ACHN (cell line): ENCODE data around the gene PLCD1.
"Not testable (repeated sequence)": the region's sequence is repeated elsewhere in the genome, so short reads cannot be mapped to it uniquely, and the experiment has no call there.

Experiments used
- DNase-seq: peaks from one replicate; pipeline ENCODE4 v3.0.0-alpha.2; 2015
- in situ Hi-C: cut with HindIII; loops from 2 replicates; pipeline ENCODE4 v1.10.0; 2017; ENCODE audit warnings: low sequenced_read_pairs, low pct_ligation_motif_present, low pct_unique_long_range_greater_than_20kb

Gene PLCD1

DNA sequence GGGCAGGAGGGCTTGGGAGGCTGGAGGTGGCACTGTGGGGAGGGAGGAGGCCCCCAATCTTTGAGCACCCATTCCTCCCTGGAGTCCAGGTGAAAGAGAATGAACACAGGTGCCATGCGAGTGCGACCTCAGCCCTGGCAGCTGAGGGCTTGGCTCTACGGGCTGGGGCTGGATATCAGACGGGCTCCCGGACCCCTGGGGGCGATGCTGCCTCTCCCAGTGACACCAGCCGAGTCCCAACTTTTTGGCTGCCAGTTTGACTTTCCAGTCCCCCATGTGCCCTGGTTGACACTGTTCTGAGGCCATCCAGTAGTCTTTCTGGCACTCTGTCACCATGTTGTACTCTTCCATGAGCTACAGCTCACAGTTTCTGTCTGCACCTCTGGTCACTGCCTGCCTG, 37.6 kb downstream of the PLCD1 start:
- no peak for DNase-seq
- in situ Hi-C loops: no loop called here

DNA sequence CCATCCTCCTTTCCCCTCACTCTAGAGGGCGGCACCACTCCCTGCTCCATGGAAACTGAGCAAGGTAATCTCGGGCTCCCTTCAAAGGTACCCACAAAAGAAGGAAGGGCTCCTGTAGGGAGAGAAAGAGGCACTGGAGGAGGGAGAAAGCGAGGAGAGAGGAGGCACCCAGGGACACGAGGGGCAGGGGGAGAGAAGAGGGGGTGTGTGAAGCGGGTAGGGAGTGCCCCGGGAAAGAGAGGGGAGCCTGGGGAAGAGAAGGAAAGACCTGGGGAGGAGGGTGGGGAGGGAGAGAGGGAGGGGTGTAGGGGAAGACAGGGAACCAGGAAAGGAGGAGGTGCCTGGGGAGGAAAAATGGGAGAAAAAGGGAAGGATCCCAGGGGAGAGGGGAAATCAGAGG, 38.3 kb downstream of the PLCD1 start:
- in situ Hi-C loops: no loop called here
- no peak for DNase-seq

DNA sequence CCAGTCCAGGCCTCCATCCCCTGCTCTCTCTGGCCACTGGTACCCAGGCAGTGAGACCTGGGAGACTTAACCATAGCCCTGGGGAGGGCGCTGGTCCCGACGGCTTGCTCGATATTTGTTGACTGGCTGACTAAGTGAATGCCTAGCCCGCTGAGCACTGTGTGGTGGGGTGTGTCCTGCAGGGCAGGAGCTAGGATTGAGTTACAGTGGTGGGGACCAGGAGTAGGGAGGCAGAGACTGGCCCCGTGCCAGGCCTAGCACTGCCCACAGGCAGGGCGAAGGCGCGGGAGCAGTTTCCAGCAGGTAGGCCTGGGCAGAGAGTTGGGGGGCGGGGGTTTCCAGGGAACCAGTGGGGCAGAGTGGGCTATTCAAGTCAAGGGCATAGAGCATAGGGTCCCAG, 38.9 kb downstream of the PLCD1 start, which contains the start of gene VILL:
Gene VILL, plus strand, starts transcription at position 260 of the 400 bp plus-strand sequence. CDS start 2,887 bp downstream, outside the sequence.
- DNase-seq: no peak
- in situ Hi-C loops: no loop called here

DNA sequence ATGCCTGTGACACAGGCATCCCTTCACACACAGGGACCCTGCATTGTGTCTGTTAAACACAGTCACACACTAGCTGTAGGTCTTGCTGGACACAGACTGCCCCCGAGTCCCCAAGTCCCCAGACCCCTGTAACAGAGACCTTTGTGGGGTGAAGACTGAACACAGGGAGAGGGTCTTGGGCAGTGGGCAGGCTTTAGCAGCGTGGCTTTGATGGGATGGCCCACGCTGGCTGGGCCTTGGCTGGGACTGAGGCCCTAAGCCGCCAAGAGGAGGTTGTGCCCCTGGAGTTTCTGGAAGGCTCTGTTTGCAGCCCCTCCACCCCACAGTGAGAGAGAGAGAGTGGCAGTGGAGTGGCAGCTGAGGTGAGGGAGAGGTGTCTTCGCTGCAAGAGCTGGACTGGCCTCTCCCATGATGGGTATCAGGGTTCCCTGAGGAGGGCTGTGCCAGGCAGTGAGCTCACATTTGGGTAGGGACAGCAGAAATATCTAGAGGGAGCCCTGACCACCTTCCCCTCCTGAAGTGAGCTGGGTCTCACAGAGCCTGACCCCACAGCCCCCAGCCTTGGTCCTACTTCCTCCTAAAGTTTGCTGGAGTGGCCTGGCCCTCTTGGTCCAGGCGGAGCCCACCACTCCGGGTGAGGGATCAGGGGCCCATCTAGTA, 39.5 kb downstream of the PLCD1 start:
- no peak for DNase-seq
- in situ Hi-C loops: no loop called here

GRCh38 chr3:37988931-37989525, 40.4 kb downstream of the PLCD1 start:
- in situ Hi-C loops: no loop called here
- no peak for DNase-seq

GRCh38 chr3:37988376-37988775, 41.1 kb downstream of the PLCD1 start:
- DNase-seq, in situ Hi-C loops: not testable (repeated sequence)

- in situ Hi-C loops: no loop called here
- no peak for DNase-seq
Observed at GRCh38 chr3:37987751-37988179, 41.7 kb downstream of the PLCD1 start.

- no peak for DNase-seq
- in situ Hi-C loops: no loop called here
Observed at GRCh38 chr3:37987315-37987697, 42.1 kb downstream of the PLCD1 start.

- in situ Hi-C loops: no loop called here
- no peak for DNase-seq
Observed at GRCh38 chr3:37986479-37987314, 42.7 kb downstream of the PLCD1 start.

DNA sequence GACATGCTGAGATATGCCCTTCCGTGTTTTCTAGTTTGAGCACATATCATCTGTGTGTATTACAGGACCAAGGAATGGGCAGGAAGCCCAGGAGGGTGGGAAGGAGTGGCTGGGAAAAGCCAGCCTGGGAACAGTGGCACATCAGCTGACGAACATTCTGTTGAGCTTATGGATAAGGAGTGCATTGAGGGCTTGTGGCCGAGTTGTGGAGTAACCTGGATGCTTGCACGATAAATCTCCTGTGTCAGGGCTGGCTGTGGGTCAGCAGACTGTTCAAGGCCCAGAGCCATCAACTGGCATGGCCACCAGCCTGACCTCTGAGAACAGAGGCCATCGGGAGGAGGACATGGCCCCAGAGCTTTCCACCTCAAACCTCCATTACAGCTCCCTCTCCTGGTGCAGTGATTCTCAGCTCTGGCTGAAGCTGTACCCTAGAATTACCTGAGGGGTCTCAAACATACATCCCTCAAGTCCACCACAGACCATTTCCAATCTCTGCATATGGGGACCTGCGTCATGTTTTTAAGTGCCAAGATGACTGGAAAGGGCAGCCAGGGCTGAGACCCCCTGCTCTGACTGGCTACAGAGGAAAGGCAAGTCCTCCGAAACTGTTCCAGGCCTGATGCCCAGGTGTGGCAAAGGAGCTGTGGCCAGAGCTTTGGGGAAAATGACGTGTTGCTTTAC, 43.7 kb downstream of the PLCD1 start:
- in situ Hi-C loops: no loop called here
- DNase-seq: no peak

DNA sequence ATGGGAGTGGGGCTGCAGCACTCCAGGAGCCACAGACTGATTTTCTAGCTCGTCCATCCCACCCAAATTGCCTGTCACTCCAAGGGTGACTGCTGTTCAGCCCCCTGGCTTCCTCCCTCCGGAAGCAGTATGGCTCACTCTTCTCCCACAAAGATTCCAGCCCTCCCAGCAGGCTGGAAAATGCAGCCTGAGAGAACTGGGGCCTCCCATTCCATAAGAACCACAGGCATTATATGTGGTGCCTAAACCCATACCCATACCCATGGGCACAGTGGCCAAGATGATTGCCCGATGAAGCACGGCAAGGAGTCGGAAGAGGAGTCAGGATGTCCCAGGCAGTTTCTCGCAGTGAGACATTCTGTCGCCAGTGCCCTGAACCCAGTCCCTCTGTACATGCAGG, 44.8 kb downstream of the PLCD1 start:
- DNase-seq: no peak
- in situ Hi-C loops: no loop called here

DNA sequence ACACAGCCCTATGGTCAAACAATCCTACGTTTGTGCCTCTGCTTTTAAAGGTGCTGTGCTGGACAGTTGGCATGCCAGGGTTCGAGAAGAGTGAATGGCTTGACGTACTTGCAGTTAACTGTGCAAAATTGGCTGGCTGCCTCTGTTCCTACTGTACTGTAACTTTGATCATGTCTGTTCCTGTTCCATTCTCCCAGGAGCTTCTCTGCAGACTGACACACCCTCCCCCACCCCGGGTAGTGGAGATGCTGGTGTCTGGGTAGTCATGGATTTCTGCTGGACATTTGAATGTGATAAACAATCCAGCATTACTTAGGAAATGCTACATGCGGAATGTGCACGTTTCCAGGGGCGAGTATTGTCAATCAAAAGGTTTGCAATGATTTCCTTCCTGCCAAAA, 45.4 kb downstream of the PLCD1 start:
- in situ Hi-C loops: no loop called here
- DNase-seq: no peak

DNA sequence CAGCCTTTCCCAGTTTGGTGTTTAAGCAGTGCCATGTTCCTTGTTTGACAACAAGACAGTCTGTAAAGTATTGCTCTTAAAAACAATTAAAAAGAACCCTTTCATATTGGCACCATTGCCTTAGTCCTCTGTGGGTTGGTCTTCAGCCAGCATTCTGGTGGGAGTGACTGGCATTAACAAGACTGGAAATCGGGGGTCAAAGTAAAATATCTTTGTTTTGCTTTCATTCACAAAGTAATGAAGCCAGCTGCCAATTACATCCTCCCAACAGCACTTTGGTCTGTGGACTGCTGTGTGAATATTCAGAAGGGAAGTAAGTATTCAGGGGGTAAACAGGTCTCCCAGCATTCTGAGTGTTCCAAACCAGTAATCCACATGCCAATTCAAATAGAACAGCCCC, 47.1 kb downstream of the PLCD1 start:
- in situ Hi-C loops: no loop called here
- DNase-seq: no peak

GRCh38 chr3:37981348-37981664, 48.1 kb downstream of the PLCD1 start:
- no peak for DNase-seq
- in situ Hi-C loops: no loop called here

GRCh38 chr3:37980462-37981347, 48.7 kb downstream of the PLCD1 start:
- no peak for DNase-seq
- in situ Hi-C loops: no loop called here

DNA sequence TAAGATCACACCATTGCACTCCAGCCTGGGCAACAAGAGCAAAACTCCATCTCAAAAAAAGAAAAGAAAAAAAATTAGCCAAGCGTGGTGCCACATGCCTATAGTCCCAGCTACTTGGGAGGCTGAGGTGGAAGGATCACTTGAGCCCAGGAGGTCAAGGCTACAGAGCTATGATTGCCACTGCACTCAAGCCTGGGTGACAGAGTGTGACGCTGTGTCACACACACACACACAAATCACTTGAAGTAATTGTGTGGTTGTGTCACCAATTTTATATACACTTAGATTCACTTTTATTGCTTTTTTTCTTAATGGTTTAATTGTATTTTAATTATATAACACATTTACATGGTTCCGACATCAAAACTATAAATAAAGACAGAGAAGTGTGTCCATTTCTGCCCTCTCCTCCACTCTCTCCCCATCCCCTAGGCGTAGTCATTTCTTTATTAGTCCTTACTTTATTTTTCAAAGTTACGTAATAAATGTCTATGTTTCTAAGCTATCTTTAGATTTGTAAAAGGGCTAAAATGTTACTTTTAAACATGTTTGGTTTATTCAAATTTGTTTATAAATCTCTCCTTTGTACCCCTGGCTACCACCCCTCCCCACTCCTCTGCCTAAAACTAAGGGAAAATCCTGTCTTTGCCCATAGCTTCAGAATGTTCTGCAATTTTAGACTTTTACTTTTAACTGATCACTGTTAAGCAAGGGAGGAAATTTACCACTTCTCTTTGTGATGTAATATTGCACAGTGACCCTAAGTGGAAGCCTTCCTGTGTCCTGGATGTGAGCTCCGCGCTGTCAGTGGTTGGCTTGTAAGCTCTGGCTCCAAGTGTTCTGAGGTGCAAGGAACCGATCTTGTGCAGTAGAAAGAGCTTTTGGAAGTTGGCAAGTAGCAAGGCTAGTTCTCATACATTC, 49.6 kb downstream of the PLCD1 start:
- DNase-seq: no peak
- in situ Hi-C loops: no loop called here
